DND-41 (cell line): ENCODE data around the gene MORN1.

Experiments
- ATAC-seq: fragments of 200-7000 bp; cut with Tn5 transposase; 3 replicates; pipeline ENCODE4 v1.9.1; 2021; ENCODE audit warnings: low read depth; ENCODE audit not compliant: insufficient read depth
- DNase-seq: peaks from one replicate; pipeline ENCODE4 v3.0.0-alpha.2; 2020
- H2AFZ ChIP-seq: 2 replicates; pipeline ENCODE4 v1.6.0; 2012; ENCODE audit warnings: low read depth, low read length
- H3K27ac ChIP-seq: 2 replicates; pipeline ENCODE4 v1.5.1; 2012; ENCODE audit warnings: low read length, inconsistent platforms
- H3K27me3 ChIP-seq: fragments of 200-600 bp; sonication (generic); 2 replicates; pipeline ENCODE4 v1.6.0; 2012; ENCODE audit warnings: low read length, mild to moderate bottlenecking, inconsistent platforms; ENCODE audit not compliant: insufficient read depth, poor library complexity
- H3K36me3 ChIP-seq: 2 replicates; pipeline ENCODE4 v1.5.1; 2012; ENCODE audit warnings: low read length, inconsistent platforms; ENCODE audit not compliant: insufficient read depth
- H3K4me1 ChIP-seq: 2 replicates; pipeline ENCODE4 v1.5.1; 2012; ENCODE audit warnings: mild to moderate bottlenecking, low read length; ENCODE audit not compliant: insufficient read depth
- H3K4me2 ChIP-seq: 2 replicates; pipeline ENCODE4 v1.6.0; 2012; ENCODE audit warnings: mild to moderate bottlenecking, moderate library complexity, low read length, inconsistent platforms; ENCODE audit not compliant: insufficient read depth
- H3K4me3 ChIP-seq, 2 experiments: fragments of 200-600 bp in 1 of 2; shearing (Covaris generic) in 1 of 2; 2 replicates each; pipeline ENCODE4 v1.5.1; 2012 to 2016; ENCODE audit warnings: inconsistent platforms in 2 of 2, low read length in 2 of 2, mild to moderate bottlenecking in 2 of 2, low read depth in 1 of 2, moderate library complexity in 1 of 2
- H3K79me2 ChIP-seq: 2 replicates; pipeline ENCODE4 v1.6.0; 2012; ENCODE audit warnings: low read length, inconsistent platforms; ENCODE audit not compliant: insufficient read depth
- H3K9ac ChIP-seq: 2 replicates; pipeline ENCODE4 v1.6.0; 2012; ENCODE audit warnings: low read depth, mild to moderate bottlenecking, inconsistent platforms, low read length, moderate library complexity
- H3K9me3 ChIP-seq: 2 replicates; pipeline ENCODE4 v1.5.1; 2012; ENCODE audit warnings: low read length, moderate library complexity, mild to moderate bottlenecking, inconsistent platforms; ENCODE audit not compliant: insufficient read depth, severe bottlenecking
- H4K20me1 ChIP-seq: 2 replicates; pipeline ENCODE4 v1.6.0; 2012; ENCODE audit warnings: low read length; ENCODE audit not compliant: insufficient read depth
- EZH2 ChIP-seq: IDR thresholded peaks from 3 replicates; pipeline ENCODE4 v1.6.1; 2012; ENCODE audit warnings: borderline replicate concordance, low read depth, mild to moderate bottlenecking, moderate library complexity, low read length, inconsistent platforms; ENCODE audit not compliant: severe bottlenecking
- TF ChIP-seq, protein P1 (sequence below): IDR thresholded peaks from 2 replicates; pipeline ENCODE4 v1.5.1; 2012; ENCODE audit warnings: borderline replicate concordance, low read length, moderate library complexity, mild to moderate bottlenecking; ENCODE audit not compliant: poor library complexity, severe bottlenecking; ENCODE audit errors: extremely low read depth

Gene MORN1

DNA sequence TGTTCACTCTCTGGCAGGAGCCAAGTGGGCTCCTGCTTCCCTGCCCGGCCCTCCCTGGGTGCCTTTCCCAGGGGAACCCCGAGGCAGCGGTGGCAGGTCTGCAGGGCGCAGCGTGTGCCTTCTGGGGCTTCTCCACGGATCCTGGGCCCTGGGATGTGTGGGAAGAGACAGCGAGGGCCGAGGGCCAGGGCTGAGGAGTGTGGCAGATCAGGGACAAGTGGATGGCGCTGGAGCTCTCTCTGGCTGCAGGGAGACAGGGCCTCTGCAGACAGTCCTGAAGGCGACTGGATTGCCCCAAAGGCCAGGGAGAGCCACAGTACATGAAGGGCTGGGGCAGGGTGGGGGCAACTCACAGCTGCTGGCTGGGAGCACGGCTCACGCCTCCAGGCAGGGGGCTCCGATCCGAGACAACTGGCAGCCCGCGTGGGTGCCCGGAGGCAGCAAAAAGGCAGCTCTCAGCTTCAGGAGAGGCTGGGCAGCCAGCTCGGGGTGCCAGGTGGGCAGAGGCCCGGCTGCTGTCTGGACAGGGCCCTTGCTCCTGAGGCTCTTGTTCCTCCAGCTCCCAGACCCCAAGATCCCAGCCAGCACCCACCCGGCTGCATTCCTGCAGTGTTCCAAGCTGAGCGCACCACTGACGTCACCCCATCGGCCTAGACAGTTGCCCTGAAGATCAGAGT, 16.0 kb downstream of the MORN1 start:
- Histone ChIP-seq H2AFZ (no peak overlapping the region), H3K27me3 (no peaks in the 10 kb centered on the region), H3K4me3 (no peak overlapping the region), H3K9ac (no peak overlapping the region), H3K79me2 (no peaks in the 10 kb centered on the region), H3K4me2 (no peak overlapping the region), H3K36me3 (no peaks in the 10 kb centered on the region), H4K20me1 (no peaks in the 10 kb centered on the region; the same call in 1 of the 2 replicates), H3K9me3 (no peaks in the 10 kb centered on the region), H3K27ac (no peak overlapping the region), H3K4me1 (no peaks in the 10 kb centered on the region)
- TF ChIP-seq EZH2, result no peak
- TF ChIP-seq, protein P1, sequence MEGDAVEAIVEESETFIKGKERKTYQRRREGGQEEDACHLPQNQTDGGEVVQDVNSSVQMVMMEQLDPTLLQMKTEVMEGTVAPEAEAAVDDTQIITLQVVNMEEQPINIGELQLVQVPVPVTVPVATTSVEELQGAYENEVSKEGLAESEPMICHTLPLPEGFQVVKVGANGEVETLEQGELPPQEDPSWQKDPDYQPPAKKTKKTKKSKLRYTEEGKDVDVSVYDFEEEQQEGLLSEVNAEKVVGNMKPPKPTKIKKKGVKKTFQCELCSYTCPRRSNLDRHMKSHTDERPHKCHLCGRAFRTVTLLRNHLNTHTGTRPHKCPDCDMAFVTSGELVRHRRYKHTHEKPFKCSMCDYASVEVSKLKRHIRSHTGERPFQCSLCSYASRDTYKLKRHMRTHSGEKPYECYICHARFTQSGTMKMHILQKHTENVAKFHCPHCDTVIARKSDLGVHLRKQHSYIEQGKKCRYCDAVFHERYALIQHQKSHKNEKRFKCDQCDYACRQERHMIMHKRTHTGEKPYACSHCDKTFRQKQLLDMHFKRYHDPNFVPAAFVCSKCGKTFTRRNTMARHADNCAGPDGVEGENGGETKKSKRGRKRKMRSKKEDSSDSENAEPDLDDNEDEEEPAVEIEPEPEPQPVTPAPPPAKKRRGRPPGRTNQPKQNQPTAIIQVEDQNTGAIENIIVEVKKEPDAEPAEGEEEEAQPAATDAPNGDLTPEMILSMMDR, result no peak
- no peak for DNase-seq
- no peak for ATAC-seq

DNA sequence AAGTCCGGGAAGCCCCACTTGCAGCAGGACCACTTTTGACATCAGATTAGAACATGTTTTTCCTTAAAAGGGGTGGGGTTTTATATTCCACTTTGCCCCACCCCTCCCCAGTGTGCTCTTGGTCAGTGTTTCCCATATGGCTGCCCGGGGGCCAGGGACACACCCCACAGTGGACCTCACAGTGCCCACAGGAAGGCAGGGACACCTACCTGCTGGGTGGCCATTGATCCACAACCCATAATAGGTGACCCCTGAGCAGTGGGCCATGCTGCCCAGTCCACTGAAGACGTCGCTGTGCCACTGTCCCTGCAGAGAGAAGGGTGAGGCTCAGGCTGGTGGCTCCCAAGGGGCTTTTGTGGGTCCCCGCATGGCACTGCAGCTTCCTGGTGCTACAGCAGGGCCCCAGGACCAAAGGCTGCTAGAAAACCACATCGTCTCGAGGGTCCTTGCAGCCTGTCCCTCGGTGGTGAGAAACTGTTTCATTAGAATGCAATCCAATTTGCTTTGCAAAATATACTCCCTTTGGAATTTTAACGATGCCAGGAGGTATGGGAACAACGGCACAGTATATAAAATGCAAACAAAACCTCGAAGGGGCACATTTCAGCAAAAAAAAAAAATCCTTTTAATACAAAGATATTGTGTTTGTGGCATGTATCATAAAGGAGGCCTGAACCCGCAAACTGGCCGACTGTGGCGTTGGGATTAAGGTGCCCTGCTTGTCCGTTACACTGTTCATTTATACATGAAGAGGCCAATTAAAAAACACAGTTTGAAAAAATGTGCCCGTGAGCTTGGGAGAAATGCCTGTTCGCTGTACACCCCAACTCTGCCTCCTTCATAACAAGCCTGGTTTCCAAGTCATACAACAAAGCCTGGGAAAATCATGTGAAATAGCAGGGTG, 16.9 kb downstream of the MORN1 start:
- Histone ChIP-seq H3K36me3 (no peaks in the 10 kb centered on the region), H3K9ac (no peak overlapping the region), H3K27me3 (no peaks in the 10 kb centered on the region), H3K27ac (no peak overlapping the region), H3K4me1 (no peaks in the 10 kb centered on the region), H3K4me3 (no peak overlapping the region), H3K79me2 (no peaks in the 10 kb centered on the region), H4K20me1 (no peaks in the 10 kb centered on the region; the same call in 1 of the 2 replicates), H3K9me3 (no peaks in the 10 kb centered on the region), H2AFZ (no peak overlapping the region), H3K4me2 (no peak overlapping the region)
- no peak for TF ChIP-seq EZH2
- TF ChIP-seq, protein P1, result no peak
- DNase-seq, result no peak
- ATAC-seq, result no peak

DNA sequence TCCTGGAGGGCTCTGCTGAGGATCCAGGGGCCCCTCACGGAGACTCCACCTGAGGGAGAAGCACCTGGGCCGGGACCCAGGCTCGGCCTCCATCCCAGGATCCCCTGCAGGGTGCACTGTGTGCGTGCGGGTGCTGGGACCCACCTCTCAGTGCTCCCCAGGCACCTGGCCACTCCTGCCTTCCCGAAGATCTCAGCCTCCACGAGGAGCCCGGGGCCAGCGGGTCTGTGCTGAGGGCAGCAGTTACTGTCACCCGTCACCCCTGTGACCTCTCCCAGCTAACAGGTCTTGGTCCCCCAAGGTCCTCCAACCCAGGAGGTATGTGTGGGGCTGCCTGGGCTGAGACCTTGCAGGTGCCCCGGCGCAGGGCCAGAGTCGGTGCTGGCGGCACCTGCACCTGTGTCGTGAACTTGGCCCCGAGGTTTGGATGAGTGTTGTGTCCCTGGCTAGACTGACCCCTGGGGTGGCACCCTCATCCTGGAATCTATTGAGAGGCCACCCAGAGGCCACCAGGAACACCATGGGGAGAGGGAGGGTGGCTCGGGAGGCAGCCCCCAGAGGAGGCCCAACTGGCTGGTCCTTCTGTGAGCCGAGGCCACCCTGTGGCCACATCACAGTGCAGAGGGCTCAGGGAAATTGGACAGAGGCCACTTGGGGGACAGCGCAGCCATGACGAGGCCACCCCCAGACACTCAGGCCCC, 17.7 kb downstream of the MORN1 start:
- no peaks in the 10 kb centered on the region for H3K9me3 ChIP-seq
- H2AFZ ChIP-seq, result no peak overlapping the region
- H3K27ac ChIP-seq, result no peak overlapping the region
- DNase-seq, result no peak
- no peaks in the 10 kb centered on the region for H3K4me1 ChIP-seq
- no peak for ATAC-seq
- TF ChIP-seq, protein P1, result no peak
- no peak for TF ChIP-seq EZH2
- H3K9ac ChIP-seq, result no peak overlapping the region
- no peaks in the 10 kb centered on the region; the same call in 1 of the 2 replicates for H4K20me1 ChIP-seq
- no peak overlapping the region for H3K4me2 ChIP-seq
- no peaks in the 10 kb centered on the region for H3K36me3 ChIP-seq
- H3K27me3 ChIP-seq, result no peaks in the 10 kb centered on the region
- no peak overlapping the region for H3K4me3 ChIP-seq
- no peaks in the 10 kb centered on the region for H3K79me2 ChIP-seq
